Stimulated activated naive CD8-positive, alpha-beta T cell treated with anti-CD3 and anti-CD28 coated beads, Interleukin-15, Interleukin-2, amounts not matched to agents 100 U/mL and 50 U/mL, for 24 hours (primary cell): Measurements from ENCODE around the gene ALB.

Experiments
- ATAC-seq: fragments of 150-1000 bp; cut with Tn5 transposase; one replicate; pipeline ENCODE4 v1.10.0; 2021
- DNase-seq: peaks from one replicate; pipeline ENCODE4 v3.0.0; 2021

ALB gene

DNA sequence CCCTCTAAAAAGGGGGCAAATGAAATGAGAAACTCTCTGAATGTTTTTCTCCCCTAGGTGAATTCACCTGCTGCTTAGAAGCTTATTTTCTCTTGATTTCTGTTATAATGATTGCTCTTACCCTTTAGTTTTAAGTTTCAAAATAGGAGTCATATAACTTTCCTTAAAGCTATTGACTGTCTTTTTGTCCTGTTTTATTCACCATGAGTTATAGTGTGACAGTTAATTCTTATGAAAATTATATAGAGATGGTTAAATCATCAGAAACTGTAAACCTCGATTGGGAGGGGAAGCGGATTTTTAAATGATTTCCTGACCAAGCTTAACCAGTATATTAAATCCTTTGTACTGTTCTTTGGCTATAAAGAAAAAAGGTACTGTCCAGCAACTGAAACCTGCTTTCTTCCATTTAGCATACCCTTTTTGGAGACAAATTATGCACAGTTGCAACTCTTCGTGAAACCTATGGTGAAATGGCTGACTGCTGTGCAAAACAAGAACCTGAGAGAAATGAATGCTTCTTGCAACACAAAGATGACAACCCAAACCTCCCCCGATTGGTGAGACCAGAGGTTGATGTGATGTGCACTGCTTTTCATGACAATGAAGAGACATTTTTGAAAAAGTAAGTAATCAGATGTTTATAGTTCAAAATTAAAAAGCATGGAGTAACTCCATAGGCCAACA lies 4.2 kb downstream of the ALB start:
- no peak for ATAC-seq
- no peak for DNase-seq

DNA sequence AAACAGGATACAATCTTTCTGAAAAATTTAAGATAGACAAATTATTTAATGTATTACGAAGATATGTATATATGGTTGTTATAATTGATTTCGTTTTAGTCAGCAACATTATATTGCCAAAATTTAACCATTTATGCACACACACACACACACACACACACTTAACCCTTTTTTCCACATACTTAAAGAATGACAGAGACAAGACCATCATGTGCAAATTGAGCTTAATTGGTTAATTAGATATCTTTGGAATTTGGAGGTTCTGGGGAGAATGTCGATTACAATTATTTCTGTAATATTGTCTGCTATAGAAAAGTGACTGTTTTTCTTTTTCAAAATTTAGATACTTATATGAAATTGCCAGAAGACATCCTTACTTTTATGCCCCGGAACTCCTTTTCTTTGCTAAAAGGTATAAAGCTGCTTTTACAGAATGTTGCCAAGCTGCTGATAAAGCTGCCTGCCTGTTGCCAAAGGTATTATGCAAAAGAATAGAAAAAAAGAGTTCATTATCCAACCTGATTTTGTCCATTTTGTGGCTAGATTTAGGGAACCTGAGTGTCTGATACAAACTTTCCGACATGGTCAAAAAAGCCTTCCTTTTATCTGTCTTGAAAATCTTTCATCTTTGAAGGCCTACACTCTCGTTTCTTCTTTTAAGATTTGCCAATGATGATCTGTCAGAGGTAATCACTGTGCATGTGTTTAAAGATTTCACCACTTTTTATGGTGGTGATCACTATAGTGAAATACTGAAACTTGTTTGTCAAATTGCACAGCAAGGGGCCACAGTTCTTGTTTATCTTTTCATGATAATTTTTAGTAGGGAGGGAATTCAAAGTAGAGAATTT lies 5.2 kb downstream of the ALB start:
- DNase-seq (no peak), ATAC-seq (no peak)

DNA sequence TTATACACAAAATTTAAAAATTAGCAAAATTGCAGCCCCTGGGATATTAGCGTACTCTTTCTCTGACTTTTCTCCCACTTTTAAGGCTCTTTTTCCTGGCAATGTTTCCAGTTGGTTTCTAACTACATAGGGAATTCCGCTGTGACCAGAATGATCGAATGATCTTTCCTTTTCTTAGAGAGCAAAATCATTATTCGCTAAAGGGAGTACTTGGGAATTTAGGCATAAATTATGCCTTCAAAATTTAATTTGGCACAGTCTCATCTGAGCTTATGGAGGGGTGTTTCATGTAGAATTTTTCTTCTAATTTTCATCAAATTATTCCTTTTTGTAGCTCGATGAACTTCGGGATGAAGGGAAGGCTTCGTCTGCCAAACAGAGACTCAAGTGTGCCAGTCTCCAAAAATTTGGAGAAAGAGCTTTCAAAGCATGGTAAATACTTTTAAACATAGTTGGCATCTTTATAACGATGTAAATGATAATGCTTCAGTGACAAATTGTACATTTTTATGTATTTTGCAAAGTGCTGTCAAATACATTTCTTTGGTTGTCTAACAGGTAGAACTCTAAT lies 6.0 kb downstream of the ALB start:
- ATAC-seq (no peak), DNase-seq (no peak)

DNA sequence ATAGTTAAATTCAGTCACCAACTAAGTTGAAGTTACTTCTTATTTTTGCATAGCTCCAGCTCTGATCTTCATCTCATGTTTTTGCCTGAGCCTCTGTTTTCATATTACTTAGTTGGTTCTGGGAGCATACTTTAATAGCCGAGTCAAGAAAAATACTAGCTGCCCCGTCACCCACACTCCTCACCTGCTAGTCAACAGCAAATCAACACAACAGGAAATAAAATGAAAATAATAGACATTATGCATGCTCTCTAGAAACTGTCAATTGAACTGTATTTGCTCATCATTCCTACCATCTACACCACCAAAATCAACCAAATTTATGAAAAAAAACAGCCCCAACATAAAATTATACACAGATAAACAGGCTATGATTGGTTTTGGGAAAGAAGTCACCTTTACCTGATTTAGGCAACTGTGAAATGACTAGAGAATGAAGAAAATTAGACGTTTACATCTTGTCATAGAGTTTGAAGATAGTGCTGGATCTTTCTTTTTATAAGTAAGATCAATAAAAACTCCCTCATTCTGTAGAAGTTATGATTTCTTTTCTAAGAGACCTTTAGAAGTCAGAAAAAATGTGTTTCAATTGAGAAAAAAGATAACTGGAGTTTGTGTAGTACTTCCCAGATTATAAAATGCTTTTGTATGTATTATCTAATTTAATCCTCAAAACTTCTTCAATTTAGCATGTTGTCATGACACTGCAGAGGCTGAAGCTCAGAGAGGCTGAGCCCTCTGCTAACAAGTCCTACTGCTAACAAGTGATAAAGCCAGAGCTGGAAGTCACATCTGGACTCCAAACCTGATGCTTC lies 7.0 kb downstream of the ALB start:
- DNase-seq, result no peak
- ATAC-seq, result no peak

DNA sequence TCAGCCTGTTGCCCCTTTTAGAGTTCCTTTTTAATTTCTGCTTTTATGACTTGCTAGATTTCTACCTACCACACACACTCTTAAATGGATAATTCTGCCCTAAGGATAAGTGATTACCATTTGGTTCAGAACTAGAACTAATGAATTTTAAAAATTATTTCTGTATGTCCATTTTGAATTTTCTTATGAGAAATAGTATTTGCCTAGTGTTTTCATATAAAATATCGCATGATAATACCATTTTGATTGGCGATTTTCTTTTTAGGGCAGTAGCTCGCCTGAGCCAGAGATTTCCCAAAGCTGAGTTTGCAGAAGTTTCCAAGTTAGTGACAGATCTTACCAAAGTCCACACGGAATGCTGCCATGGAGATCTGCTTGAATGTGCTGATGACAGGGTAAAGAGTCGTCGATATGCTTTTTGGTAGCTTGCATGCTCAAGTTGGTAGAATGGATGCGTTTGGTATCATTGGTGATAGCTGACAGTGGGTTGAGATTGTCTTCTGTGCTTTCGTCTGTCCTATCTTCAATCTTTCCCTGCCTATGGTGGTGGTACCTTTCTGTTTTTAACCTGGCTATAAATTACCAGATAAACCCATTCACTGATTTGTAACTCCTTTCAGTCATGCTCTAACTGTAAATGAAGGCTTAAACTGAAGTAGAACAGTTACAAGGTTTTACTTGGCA lies 7.8 kb downstream of the ALB start:
- no peak for ATAC-seq
- no peak for DNase-seq

DNA sequence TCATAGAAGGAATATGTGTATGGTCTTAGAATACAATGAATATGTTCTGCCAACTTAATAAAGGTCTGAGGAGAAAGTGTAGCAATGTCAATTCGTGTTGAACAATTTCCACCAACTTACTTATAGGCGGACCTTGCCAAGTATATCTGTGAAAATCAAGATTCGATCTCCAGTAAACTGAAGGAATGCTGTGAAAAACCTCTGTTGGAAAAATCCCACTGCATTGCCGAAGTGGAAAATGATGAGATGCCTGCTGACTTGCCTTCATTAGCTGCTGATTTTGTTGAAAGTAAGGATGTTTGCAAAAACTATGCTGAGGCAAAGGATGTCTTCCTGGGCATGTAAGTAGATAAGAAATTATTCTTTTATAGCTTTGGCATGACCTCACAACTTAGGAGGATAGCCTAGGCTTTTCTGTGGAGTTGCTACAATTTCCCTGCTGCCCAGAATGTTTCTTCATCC lies 9.2 kb downstream of the ALB start:
- ATAC-seq (no peak), DNase-seq (no peak)

DNA sequence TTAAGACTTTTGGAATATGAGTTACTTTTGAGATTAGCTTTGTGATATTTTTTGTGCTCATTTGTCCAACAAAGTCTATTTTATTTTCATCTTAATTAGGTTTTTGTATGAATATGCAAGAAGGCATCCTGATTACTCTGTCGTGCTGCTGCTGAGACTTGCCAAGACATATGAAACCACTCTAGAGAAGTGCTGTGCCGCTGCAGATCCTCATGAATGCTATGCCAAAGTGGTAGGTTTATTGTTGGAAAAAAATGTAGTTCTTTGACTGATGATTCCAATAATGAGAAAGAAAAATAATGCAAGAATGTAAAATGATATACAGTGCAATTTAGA lies 10.8 kb downstream of the ALB start:
- DNase-seq, result no peak
- no peak for ATAC-seq

DNA sequence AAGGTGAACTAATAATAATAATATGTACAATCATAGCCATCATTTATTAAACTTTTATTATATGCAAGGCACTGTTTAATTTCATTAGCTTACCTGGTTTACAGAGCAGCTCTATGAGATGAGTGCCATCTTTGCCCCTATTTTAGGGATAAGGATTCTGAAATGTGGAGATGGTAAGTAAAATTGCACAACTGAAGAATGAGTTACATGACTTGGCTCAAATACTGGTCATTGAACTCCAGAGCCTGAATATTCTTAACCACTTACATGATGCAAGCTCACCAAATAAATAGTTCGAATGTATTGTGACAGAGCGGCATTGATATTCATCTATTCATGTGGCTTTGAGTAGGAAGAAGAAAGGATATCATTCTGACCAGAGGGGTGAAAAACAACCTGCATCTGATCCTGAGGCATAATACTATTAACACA lies 11.7 kb downstream of the ALB start:
- ATAC-seq (no peak), DNase-seq (no peak)

DNA sequence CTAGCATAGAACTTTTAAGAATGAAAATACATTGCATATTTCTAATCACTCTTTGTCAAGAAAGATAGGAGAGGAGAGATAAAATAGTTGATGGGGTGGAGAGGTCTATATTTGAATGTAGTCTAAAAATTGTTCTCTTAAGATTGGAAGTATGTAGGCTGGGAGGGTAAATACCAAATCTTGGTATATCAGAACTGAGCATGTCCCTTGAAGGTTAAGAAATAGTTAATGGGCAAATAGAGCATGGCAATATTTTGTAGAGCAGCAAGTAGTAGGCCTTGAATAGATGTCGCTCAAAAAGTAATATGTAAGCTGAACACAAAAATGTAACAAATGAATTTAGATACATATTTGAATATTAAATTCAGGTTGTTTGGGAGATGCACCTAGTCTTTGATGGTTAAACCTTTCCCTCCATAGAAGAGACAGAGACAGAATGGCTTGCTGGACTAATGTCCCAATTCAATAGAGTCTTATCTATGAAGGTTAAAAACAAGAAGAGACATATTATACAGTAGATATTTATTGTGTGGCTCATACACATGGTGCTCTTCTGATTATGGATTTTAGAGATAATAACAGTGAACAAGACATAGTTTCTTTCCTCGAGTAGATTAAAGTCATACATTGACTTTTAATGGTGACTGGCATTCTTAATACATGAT lies 12.5 kb downstream of the ALB start:
- DNase-seq (no peak), ATAC-seq (no peak)

DNA sequence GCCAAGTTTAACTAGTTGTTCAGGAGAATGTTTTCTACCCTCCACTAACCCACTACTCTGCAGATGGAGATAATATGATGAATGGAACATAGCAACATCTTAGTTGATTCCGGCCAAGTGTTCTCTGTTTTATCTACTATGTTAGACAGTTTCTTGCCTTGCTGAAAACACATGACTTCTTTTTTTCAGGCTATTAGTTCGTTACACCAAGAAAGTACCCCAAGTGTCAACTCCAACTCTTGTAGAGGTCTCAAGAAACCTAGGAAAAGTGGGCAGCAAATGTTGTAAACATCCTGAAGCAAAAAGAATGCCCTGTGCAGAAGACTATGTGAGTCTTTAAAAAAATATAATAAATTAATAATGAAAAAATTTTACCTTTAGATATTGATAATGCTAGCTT lies 13.3 kb downstream of the ALB start:
- DNase-seq, result no peak
- ATAC-seq, result no peak

DNA sequence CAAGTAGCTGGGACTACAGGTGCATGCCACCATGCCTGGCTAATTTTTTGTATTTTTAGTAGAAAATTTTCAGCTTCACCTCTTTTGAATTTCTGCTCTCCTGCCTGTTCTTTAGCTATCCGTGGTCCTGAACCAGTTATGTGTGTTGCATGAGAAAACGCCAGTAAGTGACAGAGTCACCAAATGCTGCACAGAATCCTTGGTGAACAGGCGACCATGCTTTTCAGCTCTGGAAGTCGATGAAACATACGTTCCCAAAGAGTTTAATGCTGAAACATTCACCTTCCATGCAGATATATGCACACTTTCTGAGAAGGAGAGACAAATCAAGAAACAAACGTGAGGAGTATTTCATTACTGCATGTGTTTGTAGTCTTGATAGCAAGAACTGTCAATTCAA lies 13.9 kb downstream of the ALB start:
- ATAC-seq (no peak), DNase-seq (no peak)

DNA sequence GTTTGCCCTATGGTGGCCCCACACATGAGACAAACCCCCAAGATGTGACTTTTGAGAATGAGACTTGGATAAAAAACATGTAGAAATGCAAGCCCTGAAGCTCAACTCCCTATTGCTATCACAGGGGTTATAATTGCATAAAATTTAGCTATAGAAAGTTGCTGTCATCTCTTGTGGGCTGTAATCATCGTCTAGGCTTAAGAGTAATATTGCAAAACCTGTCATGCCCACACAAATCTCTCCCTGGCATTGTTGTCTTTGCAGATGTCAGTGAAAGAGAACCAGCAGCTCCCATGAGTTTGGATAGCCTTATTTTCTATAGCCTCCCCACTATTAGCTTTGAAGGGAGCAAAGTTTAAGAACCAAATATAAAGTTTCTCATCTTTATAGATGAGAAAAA lies 14.6 kb downstream of the ALB start:
- DNase-seq (no peak), ATAC-seq (no peak)

DNA sequence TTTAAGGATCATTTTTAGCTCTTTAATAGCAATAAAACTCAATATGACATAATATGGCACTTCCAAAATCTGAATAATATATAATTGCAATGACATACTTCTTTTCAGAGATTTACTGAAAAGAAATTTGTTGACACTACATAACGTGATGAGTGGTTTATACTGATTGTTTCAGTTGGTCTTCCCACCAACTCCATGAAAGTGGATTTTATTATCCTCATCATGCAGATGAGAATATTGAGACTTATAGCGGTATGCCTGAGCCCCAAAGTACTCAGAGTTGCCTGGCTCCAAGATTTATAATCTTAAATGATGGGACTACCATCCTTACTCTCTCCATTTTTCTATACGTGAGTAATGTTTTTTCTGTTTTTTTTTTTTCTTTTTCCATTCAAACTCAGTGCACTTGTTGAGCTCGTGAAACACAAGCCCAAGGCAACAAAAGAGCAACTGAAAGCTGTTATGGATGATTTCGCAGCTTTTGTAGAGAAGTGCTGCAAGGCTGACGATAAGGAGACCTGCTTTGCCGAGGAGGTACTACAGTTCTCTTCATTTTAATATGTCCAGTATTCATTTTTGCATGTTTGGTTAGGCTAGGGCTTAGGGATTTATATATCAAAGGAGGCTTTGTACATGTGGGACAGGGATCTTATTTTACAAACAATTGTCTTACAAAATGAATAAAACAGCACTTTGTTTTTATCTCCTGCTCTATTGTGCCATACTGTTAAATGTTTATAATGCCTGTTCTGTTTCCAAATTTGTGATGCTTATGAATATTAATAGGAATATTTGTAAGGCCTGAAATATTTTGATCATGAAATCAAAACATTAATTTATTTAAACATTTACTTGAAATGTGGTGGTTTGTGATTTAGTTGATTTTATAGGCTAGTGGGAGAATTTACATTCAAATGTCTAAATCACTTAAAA lies 15.3 kb downstream of the ALB start:
- ATAC-seq, result no peak
- DNase-seq, result no peak

DNA sequence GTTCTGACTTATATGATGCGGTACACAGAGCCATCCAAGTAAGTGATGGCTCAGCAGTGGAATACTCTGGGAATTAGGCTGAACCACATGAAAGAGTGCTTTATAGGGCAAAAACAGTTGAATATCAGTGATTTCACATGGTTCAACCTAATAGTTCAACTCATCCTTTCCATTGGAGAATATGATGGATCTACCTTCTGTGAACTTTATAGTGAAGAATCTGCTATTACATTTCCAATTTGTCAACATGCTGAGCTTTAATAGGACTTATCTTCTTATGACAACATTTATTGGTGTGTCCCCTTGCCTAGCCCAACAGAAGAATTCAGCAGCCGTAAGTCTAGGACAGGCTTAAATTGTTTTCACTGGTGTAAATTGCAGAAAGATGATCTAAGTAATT lies 16.5 kb downstream of the ALB start:
- ATAC-seq (no peak), DNase-seq (no peak)

DNA sequence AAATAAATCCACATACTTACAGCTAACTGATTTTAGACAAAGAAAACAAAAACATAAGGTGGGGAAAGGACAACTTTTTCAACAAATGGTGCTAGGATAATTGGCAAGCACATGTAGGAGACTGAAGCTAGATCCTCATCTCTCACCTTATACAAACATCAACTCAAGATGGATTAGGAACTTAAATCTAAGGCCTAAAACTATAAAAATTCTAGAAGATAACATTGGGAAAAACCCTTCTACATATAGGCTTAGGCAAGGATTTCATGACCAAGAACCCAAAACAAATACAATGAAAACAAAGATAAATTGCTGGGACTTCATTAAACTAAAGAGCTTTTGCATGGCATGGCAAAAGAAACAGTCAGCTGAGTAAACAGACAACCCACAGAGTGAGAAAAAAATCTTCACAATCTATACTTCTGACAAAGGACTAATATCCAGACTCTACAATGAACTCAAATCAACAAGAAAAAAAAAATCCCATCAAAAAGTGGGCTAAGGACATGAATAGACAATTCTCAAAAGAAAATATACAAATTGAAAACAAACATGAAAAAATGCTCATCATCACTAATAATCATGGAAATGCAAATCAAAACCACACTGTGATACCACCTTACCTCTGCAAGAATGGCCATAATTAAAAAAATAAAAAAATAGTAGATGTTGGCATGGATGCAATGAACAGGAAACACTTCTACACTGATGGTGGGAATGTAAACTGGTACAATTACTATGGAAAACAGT lies 17.8 kb downstream of the ALB start:
- no peak for ATAC-seq
- no peak for DNase-seq

DNA sequence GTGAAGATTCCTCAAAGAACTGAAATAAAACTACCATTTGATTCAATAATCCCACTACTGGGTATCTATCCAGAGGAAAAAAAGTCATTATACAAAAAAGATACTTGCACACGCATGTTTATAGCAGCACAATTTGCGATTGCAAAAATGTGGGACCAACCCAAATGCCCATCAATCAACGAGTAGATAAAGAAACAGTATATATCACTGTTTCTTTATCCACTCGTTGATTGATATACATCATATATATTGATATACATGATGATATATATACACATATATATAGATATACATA lies 18.3 kb downstream of the ALB start:
- no peak for DNase-seq
- ATAC-seq, result no peak

DNA sequence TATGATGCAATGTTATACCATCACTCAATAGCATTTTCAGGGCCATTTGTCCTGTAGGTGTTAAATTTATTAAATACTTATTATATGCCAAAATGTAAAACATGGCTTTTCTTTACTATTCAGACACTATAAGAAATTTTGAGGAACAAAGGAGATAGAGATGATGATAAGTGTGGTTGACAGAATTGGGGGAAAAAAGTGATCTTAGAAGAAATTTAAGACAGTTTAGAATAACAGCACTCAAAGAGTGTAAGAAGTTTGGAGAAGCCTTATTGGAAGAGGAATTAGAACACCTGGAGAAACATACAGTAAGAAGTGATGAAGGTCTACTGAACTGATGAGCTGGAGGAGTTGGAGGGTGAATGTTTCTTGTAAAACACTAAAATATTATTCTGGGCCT lies 19.1 kb downstream of the ALB start:
- ATAC-seq (no peak), DNase-seq (no peak)

DNA sequence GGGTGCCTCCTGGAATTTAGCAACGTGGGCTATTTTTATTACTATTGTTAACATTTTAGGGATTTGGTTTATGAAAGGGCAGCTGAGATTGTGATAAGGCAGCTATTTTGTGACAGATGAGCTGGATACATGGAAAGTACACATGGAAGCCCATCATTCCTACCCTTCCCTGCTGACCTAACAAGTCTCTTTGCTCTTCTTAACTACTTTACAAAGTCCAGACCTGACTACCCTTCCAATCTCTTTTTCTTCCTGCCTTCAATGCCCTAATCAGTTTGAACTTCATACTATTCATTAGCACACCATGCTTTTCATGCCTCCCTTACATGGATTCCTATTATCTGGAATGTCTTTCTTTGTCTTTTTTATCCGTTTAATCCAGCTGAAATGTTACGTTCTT lies 22.6 kb downstream of the ALB start:
- DNase-seq, result no peak
- ATAC-seq, result no peak

DNA sequence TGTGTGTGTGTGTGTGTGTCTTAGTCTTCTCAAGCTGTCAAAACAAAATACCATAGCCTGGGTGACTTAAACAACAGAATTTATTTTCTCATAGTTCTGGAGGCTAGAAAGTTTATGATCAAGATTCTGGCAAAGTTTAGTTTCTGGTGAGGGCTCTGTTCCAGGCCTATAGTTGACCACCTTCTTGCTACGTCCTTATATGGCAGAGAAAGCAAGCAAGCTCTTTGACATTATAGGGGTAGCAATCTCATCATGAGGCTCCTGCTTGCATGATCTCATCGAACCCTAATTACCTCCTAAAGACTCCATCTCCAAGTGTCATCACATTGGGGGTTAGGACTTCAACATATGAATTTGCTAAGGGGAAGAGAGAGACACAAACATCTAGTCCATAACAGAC lies 25.0 kb downstream of the ALB start:
- DNase-seq, result no peak
- no peak for ATAC-seq
